ENCODE measurements around the gene HCAR3.

HCAR3 gene

GRCh38 chr12:122691566-122691965, 25.0 kb downstream of the HCAR3 start:
- no peak for TF ChIP-seq CTCF (IDR thresholded peaks at IDR 0.05; ENCODE audit: low read depth, low read length, poor library complexity, severe bottlenecking)
- Histone ChIP-seq H3K27me3 (ENCODE audit: control insufficient read depth, low read length) (no peaks in the 10 kb centered on the region), H3K27ac (ENCODE audit: low read depth, low read length) (no peak overlapping the region), H3K4me3 (ENCODE audit: low read length) (no peak overlapping the region), H3K4me2 (ENCODE audit: low read length) (no peak overlapping the region), H3K36me3 (ENCODE audit: control insufficient read depth, low read length) (no peaks in the 10 kb centered on the region), H3K9me3 (ENCODE audit: control insufficient read depth, insufficient read depth, low read length) (no peaks in the 10 kb centered on the region), H3K79me2 (ENCODE audit: control insufficient read depth, low read length) (no peaks in the 10 kb centered on the region), H3K9me2 (replicated peaks; ENCODE audit: control insufficient read depth, low read length) (no peaks in the 10 kb centered on the region), H4K20me1 (ENCODE audit: control insufficient read depth, insufficient read depth, low read depth, low read length) (no peaks in the 10 kb centered on the region), H3F3A (ENCODE audit: control insufficient read depth, insufficient read depth) (no peaks in the 10 kb centered on the region), H3K4me1 (ENCODE audit: control insufficient read depth, low read length) (peaks cover 4% of the 10 kb centered on the region; the same call in 1 of the 2 replicates)

GRCh38 chr12:122688291-122688690, 28.3 kb downstream of the HCAR3 start:
- no peak for TF ChIP-seq EZH2phosphoT487 (IDR thresholded peaks at IDR 0.05; ENCODE audit: borderline replicate concordance, low read length)
- TF ChIP-seq CTCF (IDR thresholded peaks at IDR 0.05; ENCODE audit: low read depth, low read length, poor library complexity, severe bottlenecking): no peak
- Histone ChIP-seq H4K20me1 (ENCODE audit: control insufficient read depth, insufficient read depth, low read depth, low read length) (no peaks in the 10 kb centered on the region), H3K27me3 (ENCODE audit: control insufficient read depth, low read length) (no peaks in the 10 kb centered on the region), H3K4me2 (ENCODE audit: low read length) (no peak overlapping the region), H3K4me3 (ENCODE audit: low read length) (no peak overlapping the region), H3K27ac (ENCODE audit: low read depth, low read length) (no peak overlapping the region), H3K9me2 (replicated peaks; ENCODE audit: control insufficient read depth, low read length) (no peaks in the 10 kb centered on the region), H3K9me3 (ENCODE audit: control insufficient read depth, insufficient read depth, low read length) (no peaks in the 10 kb centered on the region), H3K36me3 (ENCODE audit: control insufficient read depth, low read length) (no peaks in the 10 kb centered on the region), H3F3A (ENCODE audit: control insufficient read depth, insufficient read depth) (no peaks in the 10 kb centered on the region), H3K79me2 (ENCODE audit: control insufficient read depth, low read length) (no peaks in the 10 kb centered on the region), H3K4me1 (ENCODE audit: control insufficient read depth, low read length) (peaks cover 4% of the 10 kb centered on the region; the same call in 1 of the 2 replicates)

GRCh38 chr12:122687086-122687485, 29.5 kb downstream of the HCAR3 start:
- no peak overlapping the region for H3K27ac ChIP-seq (ENCODE audit: low read depth, low read length)
- TF ChIP-seq CTCF (IDR thresholded peaks at IDR 0.05; ENCODE audit: low read depth, low read length, poor library complexity, severe bottlenecking) (no peak), EZH2phosphoT487 (IDR thresholded peaks at IDR 0.05; ENCODE audit: borderline replicate concordance, low read length) (no peak)
- H3K9me3 ChIP-seq (ENCODE audit: control insufficient read depth, insufficient read depth, low read length): no peaks in the 10 kb centered on the region
- no peaks in the 10 kb centered on the region for H3K36me3 ChIP-seq (ENCODE audit: control insufficient read depth, low read length)
- H3K4me3 ChIP-seq (ENCODE audit: low read length): no peak overlapping the region
- H3K27me3 ChIP-seq (ENCODE audit: control insufficient read depth, low read length): no peaks in the 10 kb centered on the region
- no peaks in the 10 kb centered on the region for H3K9me2 ChIP-seq (replicated peaks; ENCODE audit: control insufficient read depth, low read length)
- no peaks in the 10 kb centered on the region for H3K79me2 ChIP-seq (ENCODE audit: control insufficient read depth, low read length)
- no peaks in the 10 kb centered on the region for H3F3A ChIP-seq (ENCODE audit: control insufficient read depth, insufficient read depth)
- no peaks in the 10 kb centered on the region for H4K20me1 ChIP-seq (ENCODE audit: control insufficient read depth, insufficient read depth, low read depth, low read length)
- H3K4me2 ChIP-seq (ENCODE audit: low read length): no peak overlapping the region
- peaks cover 4% of the 10 kb centered on the region; the same call in 1 of the 2 replicates for H3K4me1 ChIP-seq (ENCODE audit: control insufficient read depth, low read length)

GRCh38 chr12:122686538-122686937, 30.1 kb downstream of the HCAR3 start:
- no peak overlapping the region for H3K4me3 ChIP-seq (ENCODE audit: low read length)
- no peaks in the 10 kb centered on the region for H4K20me1 ChIP-seq (ENCODE audit: control insufficient read depth, insufficient read depth, low read depth, low read length)
- H3K9me3 ChIP-seq (ENCODE audit: control insufficient read depth, insufficient read depth, low read length): no peaks in the 10 kb centered on the region
- H3K4me1 ChIP-seq (ENCODE audit: control insufficient read depth, low read length): peaks cover under 1% of the 10 kb centered on the region; the same call in 1 of the 2 replicates
- no peak overlapping the region for H3K4me2 ChIP-seq (ENCODE audit: low read length)
- H3K27ac ChIP-seq (ENCODE audit: low read depth, low read length): no peak overlapping the region
- H3F3A ChIP-seq (ENCODE audit: control insufficient read depth, insufficient read depth): no peaks in the 10 kb centered on the region
- H3K9me2 ChIP-seq (replicated peaks; ENCODE audit: control insufficient read depth, low read length): no peaks in the 10 kb centered on the region
- H3K36me3 ChIP-seq (ENCODE audit: control insufficient read depth, low read length): no peaks in the 10 kb centered on the region
- no peak for TF ChIP-seq CTCF (IDR thresholded peaks at IDR 0.05; ENCODE audit: low read depth, low read length, poor library complexity, severe bottlenecking)
- no peak for TF ChIP-seq EZH2phosphoT487 (IDR thresholded peaks at IDR 0.05; ENCODE audit: borderline replicate concordance, low read length)
- H3K79me2 ChIP-seq (ENCODE audit: control insufficient read depth, low read length): no peaks in the 10 kb centered on the region
- H3K27me3 ChIP-seq (ENCODE audit: control insufficient read depth, low read length): no peaks in the 10 kb centered on the region

Data from DOHH2 (cell line).